T-helper 1 cell treated with Interleukin-12 subunit alpha and Interleukin-12 subunit beta and Interleukin-4 antibody, amounts not matched to agents 30 μg/mL and 1 μg/mL, for 36 hours (primary cell): ENCODE results near the gene AUTS2.

ENCODE experiments used
- H3K27ac Mint-ChIP-seq: one replicate; pipeline ENCODE4 v1.8.0; 2021; ENCODE audit warnings: mild to moderate bottlenecking, mixed read lengths
- H3K27me3 Mint-ChIP-seq: one replicate; pipeline ENCODE4 v1.8.0; 2021; ENCODE audit warnings: low read depth, mixed read lengths
- H3K36me3 Mint-ChIP-seq: one replicate; pipeline ENCODE4 v1.8.0; 2021; ENCODE audit warnings: low read depth, mixed read lengths
- H3K4me1 Mint-ChIP-seq: one replicate; pipeline ENCODE4 v1.8.0; 2021; ENCODE audit warnings: low read depth, mixed read lengths
- H3K4me3 Mint-ChIP-seq: one replicate; pipeline ENCODE4 v1.8.0; 2021; ENCODE audit warnings: mild to moderate bottlenecking, moderate library complexity, mixed read lengths
- H3K9me3 Mint-ChIP-seq: one replicate; pipeline ENCODE4 v1.8.0; 2021; ENCODE audit warnings: mixed read lengths

The AUTS2 gene

GRCh38 chr7:70775570-70776156, 1177.4 kb downstream of the AUTS2 start:
- peak overlapping the region; percentile 3 for H3K4me3 Mint-ChIP-seq
- H3K27me3 Mint-ChIP-seq: no peaks in the 10 kb centered on the region
- H3K27ac Mint-ChIP-seq: peak overlapping the region; percentile 53
- H3K9me3 Mint-ChIP-seq: no peaks in the 10 kb centered on the region
- H3K4me1 Mint-ChIP-seq: peaks cover 20% of the 10 kb centered on the region
- no peaks in the 10 kb centered on the region for H3K36me3 Mint-ChIP-seq

GRCh38 chr7:70776627-70777101, 1178.4 kb downstream of the AUTS2 start:
- Mint-ChIP-seq H3K27me3 (no peaks in the 10 kb centered on the region), H3K4me3 (peak overlapping the region; percentile 56), H3K4me1 (peaks cover 20% of the 10 kb centered on the region), H3K27ac (peak overlapping the region; percentile 82), H3K9me3 (no peaks in the 10 kb centered on the region), H3K36me3 (no peaks in the 10 kb centered on the region)

GRCh38 chr7:70777251-70777650, 1179.0 kb downstream of the AUTS2 start:
- no peaks in the 10 kb centered on the region for H3K9me3 Mint-ChIP-seq
- H3K36me3 Mint-ChIP-seq: no peaks in the 10 kb centered on the region
- H3K27ac Mint-ChIP-seq: peak overlapping the region; percentile 82
- H3K4me3 Mint-ChIP-seq: peak overlapping the region; percentile 56
- H3K4me1 Mint-ChIP-seq: peaks cover 20% of the 10 kb centered on the region
- no peaks in the 10 kb centered on the region for H3K27me3 Mint-ChIP-seq

GRCh38 chr7:70778585-70778984, 1180.3 kb downstream of the AUTS2 start:
- Mint-ChIP-seq H3K4me3 (no peak overlapping the region), H3K36me3 (no peaks in the 10 kb centered on the region), H3K27ac (no peak overlapping the region)

GRCh38 chr7:70779321-70779720, 1181.0 kb downstream of the AUTS2 start:
- Mint-ChIP-seq H3K36me3 (no peaks in the 10 kb centered on the region), H3K9me3 (no peaks in the 10 kb centered on the region), H3K27me3 (no peaks in the 10 kb centered on the region), H3K4me3 (peak overlapping the region; percentile 57), H3K4me1 (peaks cover 20% of the 10 kb centered on the region), H3K27ac (peak overlapping the region; percentile 13)

More at GRCh38 chr7:70778585-70778984, 1180.3 kb downstream of the AUTS2 start:
- no peaks in the 10 kb centered on the region for H3K9me3 Mint-ChIP-seq
- H3K4me1 Mint-ChIP-seq: peaks cover 20% of the 10 kb centered on the region
- no peaks in the 10 kb centered on the region for H3K27me3 Mint-ChIP-seq

GRCh38 chr7:70781922-70782311, 1183.6 kb downstream of the AUTS2 start:
- H3K36me3 Mint-ChIP-seq: no peaks in the 10 kb centered on the region
- H3K4me1 Mint-ChIP-seq: peaks cover 10% of the 10 kb centered on the region

GRCh38 chr7:70782796-70783195, 1184.5 kb downstream of the AUTS2 start:
- Mint-ChIP-seq H3K4me3 (no peak overlapping the region), H3K27me3 (no peaks in the 10 kb centered on the region), H3K36me3 (peaks cover 4% of the 10 kb centered on the region), H3K9me3 (peaks cover 3% of the 10 kb centered on the region), H3K4me1 (peaks cover 12% of the 10 kb centered on the region), H3K27ac (no peak overlapping the region)

More at GRCh38 chr7:70781922-70782311, 1183.6 kb downstream of the AUTS2 start:
- Mint-ChIP-seq H3K9me3 (peaks cover 3% of the 10 kb centered on the region), H3K27ac (no peak overlapping the region), H3K4me3 (no peak overlapping the region), H3K27me3 (no peaks in the 10 kb centered on the region)

- Mint-ChIP-seq H3K9me3 (peaks cover 6% of the 10 kb centered on the region), H3K27me3 (no peaks in the 10 kb centered on the region), H3K27ac (no peak overlapping the region), H3K4me3 (no peak overlapping the region), H3K36me3 (peaks cover 4% of the 10 kb centered on the region), H3K4me1 (peaks cover 10% of the 10 kb centered on the region)
These were observed 1187.2 kb downstream of the AUTS2 start for GRCh38 chr7:70785427-70785826.

- no peak overlapping the region for H3K4me3 Mint-ChIP-seq
These were observed 1187.8 kb downstream of the AUTS2 start for GRCh38 chr7:70786076-70786475.

GRCh38 chr7:70787286-70787685, 1189.0 kb downstream of the AUTS2 start:
- peaks cover 6% of the 10 kb centered on the region for H3K9me3 Mint-ChIP-seq
- H3K27ac Mint-ChIP-seq: peak overlapping the region; percentile 28
- H3K4me3 Mint-ChIP-seq: no peak overlapping the region
- peaks cover 4% of the 10 kb centered on the region for H3K36me3 Mint-ChIP-seq
- H3K27me3 Mint-ChIP-seq: no peaks in the 10 kb centered on the region
- H3K4me1 Mint-ChIP-seq: peaks cover 10% of the 10 kb centered on the region

More at GRCh38 chr7:70786076-70786475, 1187.8 kb downstream of the AUTS2 start:
- H3K27me3 Mint-ChIP-seq: no peaks in the 10 kb centered on the region
- H3K36me3 Mint-ChIP-seq: peaks cover 4% of the 10 kb centered on the region
- H3K27ac Mint-ChIP-seq: no peak overlapping the region
- H3K9me3 Mint-ChIP-seq: peaks cover 6% of the 10 kb centered on the region
- H3K4me1 Mint-ChIP-seq: peaks cover 10% of the 10 kb centered on the region

GRCh38 chr7:70787771-70788170, 1189.5 kb downstream of the AUTS2 start:
- peaks cover 4% of the 10 kb centered on the region for H3K36me3 Mint-ChIP-seq
- peak overlapping the region; percentile 81 for H3K27ac Mint-ChIP-seq
- H3K4me3 Mint-ChIP-seq: no peak overlapping the region
- H3K27me3 Mint-ChIP-seq: no peaks in the 10 kb centered on the region
- peaks cover 6% of the 10 kb centered on the region for H3K9me3 Mint-ChIP-seq
- H3K4me1 Mint-ChIP-seq: peaks cover 10% of the 10 kb centered on the region

- Mint-ChIP-seq H3K4me1 (peaks cover 10% of the 10 kb centered on the region), H3K4me3 (no peak overlapping the region), H3K9me3 (peaks cover 6% of the 10 kb centered on the region), H3K27ac (peak overlapping the region; percentile 52), H3K27me3 (no peaks in the 10 kb centered on the region), H3K36me3 (peaks cover 4% of the 10 kb centered on the region)
These were observed 1190.0 kb downstream of the AUTS2 start for GRCh38 chr7:70788276-70788675.

- no peak overlapping the region for H3K27ac Mint-ChIP-seq
- peaks cover 4% of the 10 kb centered on the region for H3K36me3 Mint-ChIP-seq
- no peak overlapping the region for H3K4me3 Mint-ChIP-seq
- peaks cover 10% of the 10 kb centered on the region for H3K4me1 Mint-ChIP-seq
- H3K9me3 Mint-ChIP-seq: peaks cover 6% of the 10 kb centered on the region
- no peaks in the 10 kb centered on the region for H3K27me3 Mint-ChIP-seq
These were observed 1191.4 kb downstream of the AUTS2 start for GRCh38 chr7:70789481-70790214.

GRCh38 chr7:70790215-70791073, 1192.2 kb downstream of the AUTS2 start:
- H3K36me3 Mint-ChIP-seq: peaks cover 4% of the 10 kb centered on the region
- peaks cover 4% of the 10 kb centered on the region for H3K9me3 Mint-ChIP-seq
- H3K4me1 Mint-ChIP-seq: peaks cover 10% of the 10 kb centered on the region
- H3K27me3 Mint-ChIP-seq: no peaks in the 10 kb centered on the region
- no peak overlapping the region for H3K4me3 Mint-ChIP-seq
- H3K27ac Mint-ChIP-seq: no peak overlapping the region
